Fibroblast of skin of back (primary cell): ENCODE results near the gene TXNRD2.

Source experiments
- DNase-seq: peaks from one replicate; pipeline ENCODE4 v3.0.0-alpha.2; 2013

Gene TXNRD2

GRCh38 chr22:19979712-19980493 is 38.3 kb upstream of the TXNRD2 start:
- no peak for DNase-seq

GRCh38 chr22:19978748-19979147 is 37.1 kb upstream of the TXNRD2 start:
- no peak for DNase-seq

- DNase-seq = no peak
These were observed 36.0 kb upstream of the TXNRD2 start for GRCh38 chr22:19977296-19978243.

GRCh38 chr22:19976671-19977070 is 35.1 kb upstream of the TXNRD2 start:
- no peak for DNase-seq

GRCh38 chr22:19975707-19976035 is 34.1 kb upstream of the TXNRD2 start:
- no peak for DNase-seq

GRCh38 chr22:19974935-19975706 is 33.5 kb upstream of the TXNRD2 start:
- no peak for DNase-seq

GRCh38 chr22:19974268-19974861 is 32.7 kb upstream of the TXNRD2 start:
- DNase-seq = peak; percentile 55

GRCh38 chr22:19973551-19974267 is 32.1 kb upstream of the TXNRD2 start:
- DNase-seq = no peak

- DNase-seq = no peak
These were observed 31.3 kb upstream of the TXNRD2 start for GRCh38 chr22:19972652-19973550.

- DNase-seq = no peak
These were observed 30.6 kb upstream of the TXNRD2 start for GRCh38 chr22:19972251-19972650.

- DNase-seq = no peak
These were observed 29.9 kb upstream of the TXNRD2 start for GRCh38 chr22:19971276-19972124.

GRCh38 chr22:19970479-19971275 is 29.1 kb upstream of the TXNRD2 start:
- peak; percentile 41 for DNase-seq

- no peak for DNase-seq
These were observed 28.4 kb upstream of the TXNRD2 start for GRCh38 chr22:19970031-19970478.

- no peak for DNase-seq
These were observed 27.7 kb upstream of the TXNRD2 start for GRCh38 chr22:19969141-19969928.

GRCh38 chr22:19968450-19968891 is 26.9 kb upstream of the TXNRD2 start:
- no peak for DNase-seq

GRCh38 chr22:19967850-19968449 is 26.3 kb upstream of the TXNRD2 start:
- no peak for DNase-seq
